Stimulated activated CD8-positive, alpha-beta memory T cell treated with anti-CD3 and anti-CD28 coated beads, Interleukin-12 subunit alpha, Interleukin-12 subunit beta, amount 100 ng/mL, for 1 hour (primary cell): ENCODE results near the gene PRTG.
"Not testable (repeated sequence)": the region's sequence is repeated elsewhere in the genome, so short reads cannot be mapped to it uniquely, and the experiment has no call there.

Experiments
- DNase-seq: peaks from one replicate; pipeline ENCODE4 v3.0.0-alpha.2; 2020; ENCODE audit warnings: low read depth

The PRTG gene

DNA sequence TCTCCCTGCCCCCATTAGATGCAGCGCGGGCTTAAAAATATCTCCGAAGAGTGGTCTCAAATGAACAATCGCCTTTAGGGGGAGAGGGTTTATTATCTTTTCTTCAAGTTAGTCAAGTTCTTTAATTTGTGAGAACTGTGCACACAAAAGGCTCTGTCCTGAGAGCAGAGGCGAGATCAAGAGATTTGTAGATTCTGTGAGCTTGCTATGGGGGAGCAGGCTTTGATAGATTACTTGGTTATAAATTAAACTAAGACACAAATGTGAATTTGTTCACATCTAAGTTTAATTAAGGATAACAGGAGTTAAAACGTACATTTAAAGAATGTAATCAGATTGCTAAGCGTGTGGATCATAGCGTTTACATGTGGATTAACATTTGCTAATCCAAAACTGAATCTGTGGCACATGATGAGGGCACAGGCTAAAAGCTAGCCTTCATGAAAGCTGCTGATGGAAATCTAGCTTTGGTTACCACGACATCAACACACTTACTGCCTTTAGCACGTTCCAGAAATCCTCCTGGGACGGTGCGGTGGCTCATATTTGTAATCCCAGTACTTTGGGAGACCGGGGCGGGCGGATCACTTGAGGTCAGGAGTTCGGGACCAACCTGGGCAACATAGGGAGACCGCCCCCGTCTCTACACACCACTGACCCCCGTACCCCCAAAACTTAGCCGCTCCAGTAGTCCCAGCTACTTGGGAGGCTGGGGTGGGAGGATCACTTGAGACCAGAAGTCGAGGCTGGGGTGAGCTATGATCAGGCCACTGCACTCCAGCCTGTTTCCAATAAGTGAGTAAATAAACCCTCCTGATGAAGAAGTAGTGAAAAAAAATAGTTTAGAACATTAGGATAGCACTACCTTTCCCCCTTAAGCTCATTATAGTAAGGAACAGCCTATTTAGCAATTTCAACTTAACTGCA is 1.0 kb upstream of the PRTG start:
- DNase-seq, result no peak

- no peak for DNase-seq
These were observed 440 bp downstream of the PRTG start for GRCh38 chr15:55742498-55742926.

GRCh38 chr15:55741833-55742497 is 987 bp downstream of the PRTG start:
- DNase-seq, result no peak

DNA sequence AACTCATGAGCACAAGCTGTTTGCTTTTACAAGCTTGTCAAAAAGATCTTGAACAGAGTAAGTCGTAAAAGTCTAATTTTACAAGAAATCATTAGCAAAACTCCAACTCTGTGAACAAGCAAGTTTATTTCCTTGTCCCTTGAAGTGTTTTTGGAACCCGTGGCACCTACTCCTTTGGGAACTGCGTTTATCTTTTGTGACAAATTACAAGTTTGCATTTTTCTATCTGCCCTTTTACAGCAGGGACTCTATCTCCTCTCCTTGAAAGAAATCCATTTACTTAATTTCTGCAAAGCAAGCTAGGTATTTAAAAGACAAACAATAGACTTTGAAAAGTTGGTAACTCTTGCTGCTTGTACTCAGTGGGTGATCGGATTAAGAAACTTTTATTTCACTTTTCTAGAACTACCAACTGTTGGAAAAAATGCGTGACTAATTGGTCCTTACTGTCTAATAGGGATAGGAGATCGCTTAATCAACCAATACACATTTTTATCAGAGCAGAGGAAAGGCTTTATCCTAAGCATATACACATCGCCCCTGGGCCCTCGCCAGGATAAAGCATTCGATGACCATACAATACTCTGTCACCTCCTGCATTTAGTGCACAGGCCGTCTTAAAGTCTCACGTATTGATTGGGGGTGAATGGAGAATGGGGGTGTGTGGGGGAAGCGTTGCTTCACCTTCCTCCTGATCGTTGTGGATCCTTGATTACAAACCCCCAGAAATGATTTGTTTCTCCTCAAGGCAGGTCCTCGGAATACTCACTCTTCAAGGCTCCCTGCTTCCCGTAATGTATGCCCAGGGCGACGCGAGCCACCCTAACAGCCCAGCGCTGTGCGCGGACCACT is 1.7 kb downstream of the PRTG start:
- DNase-seq, result no peak

DNA sequence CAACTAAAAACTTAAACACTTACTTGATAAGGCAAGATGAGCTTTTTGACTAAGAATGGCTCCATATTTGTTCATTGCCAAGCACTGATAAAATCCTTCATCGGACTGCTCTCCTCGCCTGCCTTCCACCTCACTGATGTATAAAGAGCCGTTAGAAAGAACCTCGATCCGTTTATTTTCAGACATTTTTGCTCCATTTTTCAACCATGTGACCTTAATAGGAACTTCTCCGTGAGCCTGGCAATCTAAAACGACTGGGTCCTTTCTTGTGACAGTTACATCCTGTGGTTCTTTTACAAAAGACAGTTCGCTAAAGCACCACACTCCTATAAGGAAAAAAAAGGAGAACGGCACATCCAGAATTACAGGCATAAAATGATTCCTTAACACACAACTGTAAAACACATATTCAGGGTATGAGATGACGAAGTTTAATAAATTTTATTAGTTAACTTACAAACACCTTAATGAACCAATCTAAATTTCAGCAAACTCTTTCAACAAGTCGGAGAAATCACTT is 2.5 kb downstream of the PRTG start:
- DNase-seq, result no peak

GRCh38 chr15:55739641-55740040 is 3.3 kb downstream of the PRTG start:
- no peak for DNase-seq

DNA sequence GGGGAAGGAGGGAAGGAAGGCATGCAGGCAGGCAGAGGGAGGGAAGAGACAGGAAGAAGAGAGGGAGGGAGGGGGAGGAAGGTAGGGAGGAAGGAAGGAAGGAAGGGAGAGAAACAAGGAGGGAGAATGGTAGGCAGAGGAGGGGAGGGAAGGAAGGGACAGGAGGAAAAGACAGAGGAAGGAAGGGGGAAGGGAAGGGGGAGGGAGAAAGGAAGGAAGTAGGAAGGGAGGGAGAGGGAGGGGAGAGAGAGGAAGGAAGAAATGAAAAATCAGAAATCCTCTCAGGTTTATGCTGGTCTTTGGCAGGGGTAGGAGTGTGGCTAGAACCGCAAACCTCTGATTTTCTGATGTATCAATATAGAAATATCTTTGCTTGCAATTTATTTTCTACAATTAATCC is 4.2 kb downstream of the PRTG start:
- no peak for DNase-seq

- no peak for DNase-seq
These were observed 5.6 kb downstream of the PRTG start for GRCh38 chr15:55737373-55737772.

- DNase-seq, result no peak
These were observed 6.2 kb downstream of the PRTG start for GRCh38 chr15:55736756-55737155.

- no peak for DNase-seq
These were observed 8.3 kb downstream of the PRTG start for GRCh38 chr15:55734641-55735040.

GRCh38 chr15:55733461-55733860 is 9.5 kb downstream of the PRTG start:
- not testable (repeated sequence) for DNase-seq

GRCh38 chr15:55721554-55722185 is 21.3 kb downstream of the PRTG start:
- no peak for DNase-seq

- DNase-seq, result no peak
These were observed 27.4 kb downstream of the PRTG start for GRCh38 chr15:55715355-55716076.

- no peak for DNase-seq
These were observed 28.9 kb downstream of the PRTG start for GRCh38 chr15:55714064-55714463.

DNA sequence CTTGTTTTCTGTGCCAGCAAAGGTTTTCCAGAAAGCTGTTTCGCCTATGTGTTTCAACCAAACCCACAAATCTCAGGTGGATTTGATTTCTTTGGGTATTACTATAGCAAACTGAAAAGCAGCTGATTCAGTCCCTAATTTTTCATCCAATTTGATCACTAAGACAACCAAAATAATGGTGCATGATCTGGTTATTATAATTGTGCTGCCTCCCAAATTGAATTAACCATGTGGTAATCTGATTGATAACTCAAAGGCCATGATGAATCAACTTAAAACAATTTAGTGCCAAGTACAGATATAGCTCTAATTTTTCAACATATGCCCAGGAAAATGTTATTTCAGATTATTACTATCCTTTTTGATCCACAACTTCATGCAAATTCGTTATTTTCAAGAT is 30.6 kb downstream of the PRTG start:
- DNase-seq, result no peak

- DNase-seq, result no peak
These were observed 32.7 kb downstream of the PRTG start for GRCh38 chr15:55710286-55710685.

GRCh38 chr15:55709458-55709857 is 33.5 kb downstream of the PRTG start:
- no peak for DNase-seq

GRCh38 chr15:55708720-55709119 is 34.2 kb downstream of the PRTG start:
- no peak for DNase-seq

DNA sequence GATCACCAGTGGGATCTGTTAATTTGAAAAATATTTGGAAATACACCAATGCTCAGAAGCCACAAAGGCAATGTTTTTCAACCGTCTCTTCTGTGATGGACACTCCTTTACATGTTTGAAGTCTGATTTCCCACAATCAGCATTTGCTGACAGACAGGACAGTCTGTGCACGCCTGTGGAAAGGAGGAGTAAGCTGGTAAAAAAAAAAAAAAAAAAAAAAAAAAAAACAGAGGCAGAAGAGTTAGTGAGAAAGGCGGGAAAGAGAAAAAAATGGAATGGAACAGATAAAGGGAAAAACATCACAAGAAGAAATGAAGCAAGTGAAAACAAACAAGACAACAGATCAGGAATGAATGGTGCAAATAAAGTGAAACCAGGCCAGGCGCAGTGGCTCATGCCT is 35.0 kb downstream of the PRTG start:
- DNase-seq, result no peak

GRCh38 chr15:55707518-55707917 is 35.4 kb downstream of the PRTG start:
- no peak for DNase-seq

DNA sequence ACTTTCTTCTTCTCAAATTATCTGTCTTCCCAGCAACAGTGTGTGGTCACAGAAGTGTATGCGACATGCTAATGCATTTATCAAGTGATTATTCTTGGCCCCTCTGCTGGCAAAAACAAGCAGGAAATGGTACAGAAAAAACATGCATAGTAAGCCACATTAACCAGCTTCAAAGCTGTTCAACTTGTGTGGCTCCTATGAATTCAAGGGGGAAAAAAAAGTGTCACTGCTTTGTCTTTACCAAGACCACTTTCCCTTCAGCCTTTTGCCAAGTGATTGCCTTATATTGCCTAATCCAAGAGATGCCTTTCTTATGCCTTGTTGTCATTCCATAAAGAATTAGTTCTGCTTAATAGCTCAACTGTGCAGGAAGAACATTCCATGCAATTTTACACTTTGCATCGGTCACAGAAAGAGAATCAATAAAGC is 39.1 kb downstream of the PRTG start:
- DNase-seq, result no peak
